ENCODE results near the gene SH3YL1.

The SH3YL1 gene

GRCh38 chr2:233030-233429, 30.8 kb downstream of the SH3YL1 start:
- H3K27ac ChIP-seq, result no peak overlapping the region
- no peak for TF ChIP-seq ZFX (IDR thresholded peaks at IDR 0.05)
- no peak for TF ChIP-seq CTCF (conservative IDR thresholded peaks at IDR 0.05)

GRCh38 chr2:231521-232185, 32.2 kb downstream of the SH3YL1 start:
- no peak for TF ChIP-seq ZFX (IDR thresholded peaks at IDR 0.05)
- no peak for TF ChIP-seq CTCF (conservative IDR thresholded peaks at IDR 0.05)
- H3K27ac ChIP-seq, result no peak overlapping the region

GRCh38 chr2:228518-229278, 35.1 kb downstream of the SH3YL1 start:
- no peak overlapping the region for H3K27ac ChIP-seq
- TF ChIP-seq ZFX (IDR thresholded peaks at IDR 0.05) (no peak), CTCF (conservative IDR thresholded peaks at IDR 0.05) (no peak)

- TF ChIP-seq ZFX (IDR thresholded peaks at IDR 0.05), result no peak
- H3K27ac ChIP-seq, result no peak overlapping the region
Observed at GRCh38 chr2:228115-228514, 35.7 kb downstream of the SH3YL1 start.

- no peak for TF ChIP-seq CTCF (conservative IDR thresholded peaks at IDR 0.05)
- no peak for TF ChIP-seq ZFX (IDR thresholded peaks at IDR 0.05)
- H3K27ac ChIP-seq, result no peak overlapping the region
Observed at GRCh38 chr2:223971-224760, 39.7 kb downstream of the SH3YL1 start.

GRCh38 chr2:223451-223850, 40.4 kb downstream of the SH3YL1 start:
- no peak overlapping the region for H3K27ac ChIP-seq
- TF ChIP-seq CTCF (conservative IDR thresholded peaks at IDR 0.05) (no peak), ZFX (IDR thresholded peaks at IDR 0.05) (no peak)

- TF ChIP-seq ZFX (IDR thresholded peaks at IDR 0.05), result no peak
- no peak for TF ChIP-seq CTCF (conservative IDR thresholded peaks at IDR 0.05)
- H3K27ac ChIP-seq, result no peak overlapping the region
Observed at GRCh38 chr2:216068-216467, 47.8 kb downstream of the SH3YL1 start.

Data from C4-2B (cell line).